DMS53 (cell line): ENCODE measurements around the gene TRMT11.
"Not testable (repeated sequence)": the region's sequence is repeated elsewhere in the genome, so short reads cannot be mapped to it uniquely, and the experiment has no call there.

Experiments used
- DNase-seq: peaks from one replicate; lab custom pipeline; 2025; lab: John Stamatoyannopoulos, UW

TRMT11 gene

GRCh38 chr6:126047648-126048047, 61.3 kb downstream of the TRMT11 start:
- DNase-seq: no peak

- DNase-seq: peak; percentile 60
Observed at GRCh38 chr6:126048635-126049034, 62.3 kb downstream of the TRMT11 start.

GRCh38 chr6:126050795-126051194, 64.5 kb downstream of the TRMT11 start:
- DNase-seq: no peak

GRCh38 chr6:126051791-126052190, 65.5 kb downstream of the TRMT11 start:
- DNase-seq: no peak

GRCh38 chr6:126052485-126052884, 66.1 kb downstream of the TRMT11 start:
- DNase-seq: no peak

- DNase-seq: no peak
Observed at GRCh38 chr6:126054258-126054702, 67.9 kb downstream of the TRMT11 start.

- no peak for DNase-seq
Observed at GRCh38 chr6:126054802-126055201, 68.5 kb downstream of the TRMT11 start.

- DNase-seq: no peak
Observed at GRCh38 chr6:126055449-126055848, 69.1 kb downstream of the TRMT11 start.

- DNase-seq: no peak
Observed at GRCh38 chr6:126056355-126057004, 70.1 kb downstream of the TRMT11 start.

- not testable (repeated sequence) for DNase-seq
Observed at GRCh38 chr6:126058085-126058484, 71.7 kb downstream of the TRMT11 start.

GRCh38 chr6:126060400-126060799, 74.1 kb downstream of the TRMT11 start:
- no peak for DNase-seq

GRCh38 chr6:126063512-126064146, 77.3 kb downstream of the TRMT11 start:
- DNase-seq: no peak

GRCh38 chr6:126064257-126064747, 78.0 kb downstream of the TRMT11 start:
- no peak for DNase-seq

- no peak for DNase-seq
Observed at GRCh38 chr6:126064748-126065401, 78.5 kb downstream of the TRMT11 start.

- DNase-seq: no peak
Observed at GRCh38 chr6:126066053-126067048, 80.0 kb downstream of the TRMT11 start.

- DNase-seq: no peak
Observed at GRCh38 chr6:126067073-126067472, 80.7 kb downstream of the TRMT11 start.

GRCh38 chr6:126069449-126069848, 83.1 kb downstream of the TRMT11 start:
- no peak for DNase-seq

- no peak for DNase-seq
Observed at GRCh38 chr6:126071000-126071647, 84.8 kb downstream of the TRMT11 start.

- no peak for DNase-seq
Observed at GRCh38 chr6:126072172-126072571, 85.8 kb downstream of the TRMT11 start.

GRCh38 chr6:126072834-126073233, 86.5 kb downstream of the TRMT11 start:
- no peak for DNase-seq

GRCh38 chr6:126075335-126076071, 89.2 kb downstream of the TRMT11 start:
- no peak for DNase-seq
